HG03575 (cell line): Measurements from ENCODE around the gene NSMF.

Experiments used
- ATAC-seq: cut with Tn5 transposase; IDR thresholded peaks from one replicate; pipeline ENCODE4 v1.9.1; 2021; ENCODE audit not compliant: unreplicated experiment, insufficient number of reproducible peaks, low FRiP score; ENCODE audit errors: extremely low read depth

NSMF gene

GRCh38 chr9:137492464-137493363, 33.6 kb upstream of the NSMF start:
- ATAC-seq, result no peak

- ATAC-seq, result no peak
Observed at GRCh38 chr9:137491735-137492432, 32.8 kb upstream of the NSMF start.

GRCh38 chr9:137490532-137491186, 31.5 kb upstream of the NSMF start:
- ATAC-seq, result no peak

GRCh38 chr9:137488906-137489305, 29.8 kb upstream of the NSMF start:
- ATAC-seq, result no peak

DNA sequence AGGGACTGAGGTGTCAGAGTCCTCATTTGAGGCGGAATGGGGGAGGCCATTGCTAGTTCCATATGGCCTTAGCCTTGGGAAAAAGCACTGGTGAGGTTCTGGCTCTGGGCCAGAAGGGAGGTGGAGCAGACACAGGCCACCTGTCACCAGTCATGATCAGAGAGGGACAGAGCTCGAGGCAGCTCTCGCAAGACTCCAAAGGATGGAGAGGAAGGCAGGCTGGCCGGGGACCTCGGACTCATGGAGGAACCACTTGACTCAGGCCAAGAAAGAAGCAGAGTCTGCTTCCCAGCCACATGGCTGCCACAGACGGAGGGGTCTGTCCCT, 29.2 kb upstream of the NSMF start:
- ATAC-seq, result no peak

- ATAC-seq, result no peak
Observed at GRCh38 chr9:137487454-137488326, 28.6 kb upstream of the NSMF start.

- no peak for ATAC-seq
Observed at GRCh38 chr9:137486545-137487453, 27.7 kb upstream of the NSMF start.

GRCh38 chr9:137486141-137486490, 27.0 kb upstream of the NSMF start:
- ATAC-seq, result no peak

DNA sequence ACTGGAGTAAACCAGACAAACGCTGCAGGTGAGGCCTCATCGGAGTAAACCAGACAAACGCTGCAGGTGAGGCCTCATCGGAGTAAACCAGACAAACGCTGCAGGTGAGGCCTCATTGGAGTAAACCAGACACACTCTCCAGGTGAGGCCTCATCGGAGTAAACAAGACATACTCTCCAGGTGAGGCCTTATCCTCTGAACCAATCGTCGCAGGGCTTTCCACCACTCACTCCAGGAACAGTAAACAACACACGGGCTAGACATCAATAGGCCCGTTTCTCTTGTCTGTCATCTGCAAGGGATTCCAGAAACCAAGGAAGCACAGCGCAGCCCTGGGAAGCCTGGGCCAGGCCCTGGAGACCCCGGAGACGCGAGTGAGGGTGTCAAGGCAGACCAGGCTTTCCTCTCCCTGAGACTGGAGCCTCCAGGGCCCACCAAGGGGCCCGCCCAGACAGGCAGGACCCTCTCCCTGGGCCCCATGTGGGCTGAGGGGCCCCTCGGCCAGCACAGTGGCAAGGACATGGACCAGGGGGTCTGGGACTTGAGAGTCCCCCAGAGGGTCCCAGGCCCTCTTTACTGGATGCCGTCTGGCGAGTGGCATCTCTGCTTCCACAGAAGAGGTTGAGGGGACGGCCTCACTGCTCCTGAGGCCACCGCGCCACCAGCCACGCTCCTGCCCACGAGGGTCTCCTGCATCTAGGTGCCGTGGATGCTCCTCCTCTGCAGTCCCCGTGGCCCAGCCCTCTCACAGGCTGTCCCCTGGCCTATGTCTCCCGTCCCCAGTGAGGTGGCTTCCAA, 26.4 kb upstream of the NSMF start:
- ATAC-seq, result no peak

DNA sequence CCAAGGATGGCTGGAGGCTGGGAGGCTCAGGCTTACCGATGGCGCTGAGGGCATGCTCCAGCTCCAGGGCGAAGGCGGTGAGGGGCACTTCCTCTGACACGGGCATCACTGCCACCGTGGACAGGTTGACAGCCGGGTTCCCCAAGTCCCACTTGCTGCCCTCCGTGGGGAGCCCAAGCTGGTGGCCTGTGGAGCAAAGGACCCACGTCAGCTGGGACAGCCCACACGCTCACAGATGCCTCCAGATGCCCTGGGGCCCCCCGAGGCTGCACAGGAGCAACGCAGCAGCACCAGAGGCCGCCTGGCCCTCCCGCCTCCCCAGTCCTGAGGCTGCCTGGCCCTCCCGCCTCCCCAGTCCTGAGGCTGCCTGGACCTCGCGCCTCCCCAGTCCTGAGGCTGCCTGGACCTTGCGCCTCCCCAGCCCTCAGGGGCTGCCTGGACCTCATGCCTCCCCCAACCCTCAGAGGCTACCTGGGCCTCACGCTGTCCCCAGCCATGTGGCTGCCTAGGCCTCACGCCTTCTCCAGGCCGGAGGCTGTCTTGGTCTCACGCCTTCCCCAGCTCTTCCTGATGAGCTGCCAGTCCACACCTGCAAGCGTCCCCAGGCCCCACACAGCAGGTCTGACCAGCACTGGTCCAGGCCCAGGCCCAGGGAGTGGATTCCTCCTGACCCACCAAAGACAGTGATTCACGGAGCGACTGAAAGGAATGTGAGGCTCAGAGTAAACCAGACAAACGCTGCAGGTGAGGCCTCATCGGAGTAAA, 25.6 kb upstream of the NSMF start:
- ATAC-seq, result no peak

DNA sequence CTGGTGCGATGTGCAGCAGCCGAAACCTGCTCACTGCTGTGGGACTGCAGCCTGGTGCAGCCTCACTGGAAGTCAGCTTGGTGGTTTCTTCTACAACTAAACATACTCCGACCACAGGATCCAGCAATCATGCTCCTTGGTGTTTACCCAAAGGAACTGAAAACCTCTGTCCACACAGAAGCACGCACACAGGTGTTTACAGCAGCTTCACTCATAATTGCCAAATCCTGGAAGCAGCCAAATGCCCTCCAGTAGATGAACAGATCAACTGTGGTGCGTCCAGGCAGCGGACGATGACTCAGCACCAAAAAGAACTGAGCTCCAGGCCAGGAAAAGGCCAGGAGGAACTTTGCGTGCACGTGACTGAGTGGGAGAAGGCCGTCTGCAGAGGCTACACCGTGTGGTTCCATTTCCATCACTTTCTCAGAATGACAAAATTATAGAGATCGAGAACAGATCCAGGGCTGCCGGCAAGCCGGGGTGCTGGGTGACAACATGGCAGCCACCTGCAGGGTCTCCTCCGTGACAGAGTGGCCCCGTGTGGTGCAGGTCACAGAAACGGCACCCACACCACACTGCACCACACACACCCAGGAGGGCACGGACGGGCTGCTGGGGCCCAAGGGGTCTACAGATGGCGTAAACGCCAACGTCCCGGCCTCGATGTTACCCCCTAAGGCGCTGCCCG, 23.1 kb upstream of the NSMF start:
- ATAC-seq, result no peak

DNA sequence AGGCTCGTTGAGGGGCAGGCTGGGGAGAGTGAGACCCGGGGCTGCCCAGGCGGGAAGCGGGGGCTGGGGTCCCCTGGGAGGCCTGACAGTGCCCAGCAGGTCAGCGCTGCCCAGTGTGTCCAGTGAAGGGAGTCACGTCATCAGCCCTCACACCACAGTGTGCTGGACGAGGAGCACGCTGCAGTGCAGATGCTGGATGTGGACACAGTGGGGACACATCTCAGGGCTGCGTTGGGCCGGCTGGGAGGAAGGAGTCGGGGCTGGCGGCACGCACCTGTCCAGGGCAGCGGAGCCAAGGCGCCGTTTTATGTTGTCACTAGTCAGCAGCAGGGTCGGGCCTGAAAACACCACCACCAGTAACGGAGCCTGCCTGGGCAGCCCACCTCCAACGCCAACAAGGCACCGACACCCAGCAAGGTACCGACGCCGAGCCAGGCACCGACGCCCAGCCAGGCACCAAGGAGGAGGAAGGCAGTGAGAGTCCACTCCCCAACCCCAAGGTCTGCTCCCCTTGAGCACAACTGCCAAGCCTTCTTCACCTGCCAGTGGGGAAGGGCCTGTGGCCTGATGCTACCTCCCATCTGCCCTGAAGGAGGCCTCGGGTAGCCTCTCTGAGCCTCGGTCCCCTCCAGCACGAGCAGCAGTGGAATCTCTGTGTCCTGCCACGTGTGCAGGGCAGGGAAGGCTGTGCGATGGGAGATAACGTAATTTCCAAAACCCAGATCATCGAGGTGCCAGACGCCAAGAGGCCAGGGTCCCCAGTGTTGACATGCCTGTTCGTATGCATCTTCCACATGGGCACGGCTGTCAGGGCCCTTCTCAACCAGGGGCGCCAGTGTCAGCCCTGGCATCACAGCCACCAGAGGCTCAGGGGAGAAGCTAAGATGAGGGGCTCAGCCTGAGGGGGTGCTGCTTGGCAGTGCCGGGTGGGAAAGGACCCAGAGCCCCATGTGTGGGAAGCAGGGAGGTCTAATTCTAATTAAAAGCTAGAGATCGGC, 21.9 kb upstream of the NSMF start:
- ATAC-seq, result no peak

DNA sequence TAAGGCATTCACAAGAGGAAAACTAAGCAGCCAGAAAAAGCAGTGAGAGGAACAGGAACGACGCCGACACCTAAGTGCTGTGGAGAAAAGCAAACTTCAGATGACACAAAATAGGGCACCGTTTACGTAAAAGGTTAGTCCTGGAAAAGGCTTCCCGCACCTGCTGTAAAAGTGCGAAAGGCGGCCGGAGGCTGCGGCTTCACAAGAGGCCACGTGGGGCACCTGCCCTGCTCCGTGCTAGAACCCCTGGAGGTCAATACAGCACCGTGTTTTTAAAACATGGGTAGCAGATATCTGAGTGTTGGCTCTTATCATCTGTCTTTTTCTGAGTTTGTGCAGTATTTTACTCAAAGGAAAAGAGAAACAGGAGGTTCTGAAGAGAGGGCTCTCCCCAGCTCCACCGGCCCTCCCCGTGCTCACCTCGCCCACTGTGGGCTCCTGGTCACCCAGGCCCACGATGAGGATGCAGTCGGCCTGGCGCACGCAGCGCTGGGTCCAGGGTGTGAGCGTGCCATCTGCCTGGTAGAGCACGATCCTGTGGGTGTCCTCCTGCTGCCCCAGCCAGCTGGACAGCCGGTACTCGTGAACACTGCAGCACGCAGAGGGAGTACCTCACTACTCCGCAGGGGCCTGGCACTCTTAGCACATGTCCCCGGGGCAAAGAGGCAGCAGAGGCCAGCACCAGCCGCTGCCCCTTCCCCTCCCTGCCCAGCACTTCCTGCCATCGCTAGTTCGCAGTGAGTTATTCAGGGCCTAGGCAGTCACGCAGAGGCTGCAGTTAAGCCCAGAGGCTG, 21.0 kb upstream of the NSMF start:
- ATAC-seq, result no peak
